ENCODE results near the gene CTNNA2. TPM values are rescaled to one million over a fixed set of nuclear protein-coding genes. Genes with fewer than 3 reads are reported as not detected.

CTNNA2 gene
- total and polyA plus RNA-seq, 11 donors: 0.20 to 0.81 TPM; not detected in 9

DNA sequence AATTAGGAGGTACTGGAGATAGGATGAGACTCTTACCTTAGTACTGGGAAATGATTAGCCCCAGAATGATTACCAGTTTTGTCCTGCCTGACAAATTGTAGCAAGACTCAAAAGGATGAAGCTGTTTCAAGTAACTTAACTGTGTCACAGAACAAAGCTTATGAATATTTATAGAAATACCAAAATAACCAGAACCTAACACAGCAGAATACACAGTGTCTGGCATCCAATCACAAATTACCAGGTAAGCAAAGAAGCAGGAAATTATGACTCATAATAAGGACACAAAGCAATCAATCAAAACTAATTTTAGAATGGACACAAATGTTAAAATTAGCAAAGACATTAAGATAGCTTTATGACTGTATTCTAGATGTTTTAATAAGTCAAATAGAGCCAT, 91.9 kb downstream of the CTNNA2 start:
- intact Hi-C loops (cut with DNase I): no loop called here
- no peak overlapping the region for H3K4me3 ChIP-seq
- H3K27ac ChIP-seq: no peak overlapping the region
- H3K27me3 ChIP-seq: no peaks in the 10 kb centered on the region
- ATAC-seq (no peak), DNase-seq (no peak)
- no peaks in the 10 kb centered on the region for H3K9me3 ChIP-seq
- no peaks in the 10 kb centered on the region for H3K4me1 ChIP-seq
- no peak for TF ChIP-seq POLR2A (IDR thresholded peaks at IDR 0.05)
- TF ChIP-seq, protein P1, sequence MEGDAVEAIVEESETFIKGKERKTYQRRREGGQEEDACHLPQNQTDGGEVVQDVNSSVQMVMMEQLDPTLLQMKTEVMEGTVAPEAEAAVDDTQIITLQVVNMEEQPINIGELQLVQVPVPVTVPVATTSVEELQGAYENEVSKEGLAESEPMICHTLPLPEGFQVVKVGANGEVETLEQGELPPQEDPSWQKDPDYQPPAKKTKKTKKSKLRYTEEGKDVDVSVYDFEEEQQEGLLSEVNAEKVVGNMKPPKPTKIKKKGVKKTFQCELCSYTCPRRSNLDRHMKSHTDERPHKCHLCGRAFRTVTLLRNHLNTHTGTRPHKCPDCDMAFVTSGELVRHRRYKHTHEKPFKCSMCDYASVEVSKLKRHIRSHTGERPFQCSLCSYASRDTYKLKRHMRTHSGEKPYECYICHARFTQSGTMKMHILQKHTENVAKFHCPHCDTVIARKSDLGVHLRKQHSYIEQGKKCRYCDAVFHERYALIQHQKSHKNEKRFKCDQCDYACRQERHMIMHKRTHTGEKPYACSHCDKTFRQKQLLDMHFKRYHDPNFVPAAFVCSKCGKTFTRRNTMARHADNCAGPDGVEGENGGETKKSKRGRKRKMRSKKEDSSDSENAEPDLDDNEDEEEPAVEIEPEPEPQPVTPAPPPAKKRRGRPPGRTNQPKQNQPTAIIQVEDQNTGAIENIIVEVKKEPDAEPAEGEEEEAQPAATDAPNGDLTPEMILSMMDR (IDR thresholded peaks at IDR 0.05): no peak
- H3K36me3 ChIP-seq: no peaks in the 10 kb centered on the region

DNA sequence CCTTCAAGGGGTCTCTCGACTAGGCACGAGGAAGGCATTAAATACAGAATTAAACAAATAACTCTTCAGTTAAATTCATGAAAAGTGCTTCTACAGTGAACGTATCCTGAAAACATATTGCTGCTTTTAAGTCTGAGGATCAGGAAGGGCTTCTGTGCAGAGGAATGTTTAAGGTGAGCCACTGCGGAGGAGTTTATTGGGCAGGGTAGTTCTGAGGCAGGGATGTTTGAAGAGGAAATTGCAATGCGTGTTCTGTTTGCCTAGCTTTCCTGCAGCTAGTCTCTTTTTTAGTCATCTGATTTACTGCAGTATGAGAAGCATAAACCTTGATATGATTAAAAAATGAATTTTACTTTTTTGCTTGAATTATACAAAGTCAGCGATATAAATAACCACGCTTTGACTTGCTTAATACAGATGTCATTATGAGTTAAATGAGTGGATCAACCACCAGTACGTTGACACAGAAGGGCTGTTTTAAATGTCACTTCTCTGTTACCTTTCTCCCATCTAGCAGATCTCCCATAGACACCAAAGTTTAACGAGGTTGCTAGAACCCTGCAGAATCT, 98.7 kb downstream of the CTNNA2 start:
- no peaks in the 10 kb centered on the region for H3K4me1 ChIP-seq
- no peak for ATAC-seq
- no peak for DNase-seq
- TF ChIP-seq POLR2A (IDR thresholded peaks at IDR 0.05): no peak
- TF ChIP-seq, protein P1 (IDR thresholded peaks at IDR 0.05): no peak
- H3K27me3 ChIP-seq: no peaks in the 10 kb centered on the region
- WGBS, 4 donors: 71 to 74% (median 72%) methylated on average over 9 of the region's 9 CpGs
- H3K27ac ChIP-seq: no peak overlapping the region
- no peak overlapping the region for H3K4me3 ChIP-seq
- no peaks in the 10 kb centered on the region for H3K36me3 ChIP-seq
- H3K9me3 ChIP-seq: no peaks in the 10 kb centered on the region
- intact Hi-C loops (cut with DNase I): no loop called here

DNA sequence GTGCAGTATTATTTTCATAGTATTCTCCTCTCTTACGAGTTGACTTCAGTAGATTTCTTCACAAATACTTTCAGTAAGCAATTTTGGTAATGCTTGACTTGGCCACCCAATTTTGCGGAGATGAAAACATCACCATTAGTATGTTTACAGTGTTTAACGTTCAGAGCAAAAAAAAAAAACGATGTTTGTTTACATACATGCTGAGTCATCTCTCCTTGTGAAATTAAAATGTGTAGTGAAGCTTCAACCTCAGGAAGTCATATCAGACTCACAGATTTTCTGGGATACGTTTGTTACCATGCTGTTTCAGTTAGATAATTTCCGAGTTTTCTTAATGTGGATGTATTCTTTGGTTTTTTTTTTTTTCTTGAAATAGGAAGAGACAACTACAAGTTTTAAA, 100.1 kb downstream of the CTNNA2 start:
- no peak for DNase-seq
- intact Hi-C loops (cut with DNase I): no loop called here
- Histone ChIP-seq H3K36me3 (no peaks in the 10 kb centered on the region), H3K27ac (no peak overlapping the region), H3K4me3 (no peak overlapping the region), H3K4me1 (no peaks in the 10 kb centered on the region), H3K9me3 (no peaks in the 10 kb centered on the region), H3K27me3 (no peaks in the 10 kb centered on the region)
- TF ChIP-seq, protein P1 (IDR thresholded peaks at IDR 0.05): no peak
- TF ChIP-seq POLR2A (IDR thresholded peaks at IDR 0.05): no peak
- ATAC-seq: no peak
- 39 to 56% (median 54%) methylated on average over 6 of the region's 6 CpGs for WGBS, 4 donors

DNA sequence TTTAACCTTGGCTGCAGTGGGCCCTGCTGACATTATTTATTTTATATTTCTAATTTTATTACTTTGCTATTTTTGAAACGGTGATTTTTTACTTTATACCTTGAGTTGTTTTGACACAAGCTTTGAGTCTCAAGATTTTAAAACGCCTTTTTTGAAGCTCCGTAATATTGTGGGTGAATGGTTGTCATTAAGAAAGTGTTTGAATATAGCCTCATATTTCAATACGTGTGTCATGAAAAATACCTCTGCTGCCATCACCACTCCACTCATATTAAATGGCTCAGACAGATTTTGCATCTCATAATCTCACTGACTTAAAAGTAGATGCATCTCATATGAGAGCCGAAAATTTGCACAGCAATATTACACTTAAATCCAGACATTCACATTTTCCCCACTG, 106.6 kb downstream of the CTNNA2 start:
- no peak for ATAC-seq
- Histone ChIP-seq H3K27ac (no peak overlapping the region), H3K4me1 (no peaks in the 10 kb centered on the region), H3K27me3 (no peaks in the 10 kb centered on the region), H3K36me3 (no peaks in the 10 kb centered on the region), H3K4me3 (no peak overlapping the region), H3K9me3 (no peaks in the 10 kb centered on the region)
- no peak for TF ChIP-seq POLR2A (IDR thresholded peaks at IDR 0.05)
- TF ChIP-seq, protein P1 (IDR thresholded peaks at IDR 0.05): no peak
- 84 to 88% (median 86%) methylated on average over 5 of the region's 5 CpGs for WGBS, 4 donors
- intact Hi-C loops (cut with DNase I): no loop called here
- no peak for DNase-seq
